GM12874 (cell line): Measurements from ENCODE around the gene UGT1A8.

ENCODE experiments used
- TF ChIP-seq, protein P1 (sequence below): IDR thresholded peaks from 2 replicates; pipeline ENCODE4 v1.5.1; 2011; ENCODE audit warnings: low read depth, mild to moderate bottlenecking, control low read depth, low read length, moderate library complexity; ENCODE audit not compliant: insufficient read depth

The UGT1A8 gene

GRCh38 chr2:233672886-233673285 is 55.5 kb downstream of the UGT1A8 start:
- TF ChIP-seq, protein P1, sequence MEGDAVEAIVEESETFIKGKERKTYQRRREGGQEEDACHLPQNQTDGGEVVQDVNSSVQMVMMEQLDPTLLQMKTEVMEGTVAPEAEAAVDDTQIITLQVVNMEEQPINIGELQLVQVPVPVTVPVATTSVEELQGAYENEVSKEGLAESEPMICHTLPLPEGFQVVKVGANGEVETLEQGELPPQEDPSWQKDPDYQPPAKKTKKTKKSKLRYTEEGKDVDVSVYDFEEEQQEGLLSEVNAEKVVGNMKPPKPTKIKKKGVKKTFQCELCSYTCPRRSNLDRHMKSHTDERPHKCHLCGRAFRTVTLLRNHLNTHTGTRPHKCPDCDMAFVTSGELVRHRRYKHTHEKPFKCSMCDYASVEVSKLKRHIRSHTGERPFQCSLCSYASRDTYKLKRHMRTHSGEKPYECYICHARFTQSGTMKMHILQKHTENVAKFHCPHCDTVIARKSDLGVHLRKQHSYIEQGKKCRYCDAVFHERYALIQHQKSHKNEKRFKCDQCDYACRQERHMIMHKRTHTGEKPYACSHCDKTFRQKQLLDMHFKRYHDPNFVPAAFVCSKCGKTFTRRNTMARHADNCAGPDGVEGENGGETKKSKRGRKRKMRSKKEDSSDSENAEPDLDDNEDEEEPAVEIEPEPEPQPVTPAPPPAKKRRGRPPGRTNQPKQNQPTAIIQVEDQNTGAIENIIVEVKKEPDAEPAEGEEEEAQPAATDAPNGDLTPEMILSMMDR: no peak

- TF ChIP-seq, protein P1: no peak
These were observed 56.5 kb downstream of the UGT1A8 start for GRCh38 chr2:233673896-233674295.

GRCh38 chr2:233674314-233674713 is 56.9 kb downstream of the UGT1A8 start:
- TF ChIP-seq, protein P1: no peak

DNA sequence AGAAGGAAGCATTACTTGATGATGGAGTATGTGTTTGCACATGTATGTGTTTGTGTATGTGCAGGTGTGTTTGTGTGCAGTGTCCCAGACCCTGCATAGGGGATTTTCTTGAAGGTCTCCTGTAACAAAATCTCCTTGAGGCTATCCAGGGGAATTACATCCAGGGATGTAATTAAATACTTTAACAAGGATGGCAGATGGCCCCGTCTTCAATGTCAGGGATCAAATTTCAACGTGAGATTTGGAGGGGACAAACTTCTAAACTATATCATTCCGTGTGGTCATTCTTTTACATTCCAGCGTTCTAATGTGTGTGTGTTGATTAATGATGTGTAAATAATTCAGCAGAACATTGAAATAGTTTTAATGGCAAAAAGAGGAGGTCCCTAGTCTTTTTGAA is 57.6 kb downstream of the UGT1A8 start:
- TF ChIP-seq, protein P1: no peak

DNA sequence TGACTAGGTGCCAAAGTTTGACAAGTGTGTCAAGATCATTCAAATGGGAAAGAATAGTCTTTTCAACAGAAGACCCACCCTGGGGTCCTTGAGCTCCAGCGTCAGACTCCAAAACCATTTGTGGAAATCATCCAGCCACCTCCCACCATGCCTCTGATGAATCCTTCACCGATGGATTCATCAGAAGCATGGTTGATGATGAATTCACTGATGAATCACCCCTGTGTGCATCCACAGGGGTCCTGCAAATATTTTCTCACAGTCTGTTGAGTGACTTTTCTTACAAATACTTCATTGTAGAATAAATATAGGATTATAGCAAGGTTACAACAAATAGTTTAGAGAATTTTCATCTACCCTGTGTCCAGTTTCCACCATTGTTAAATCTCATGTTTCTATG is 58.6 kb downstream of the UGT1A8 start:
- TF ChIP-seq, protein P1: no peak

- TF ChIP-seq, protein P1: no peak
These were observed 61.8 kb downstream of the UGT1A8 start for GRCh38 chr2:233679196-233679595.

GRCh38 chr2:233680361-233681045 is 63.1 kb downstream of the UGT1A8 start:
- TF ChIP-seq, protein P1: no peak
